Activated T-helper 9 cell treated with anti-CD3 and anti-CD28 coated beads, Interleukin-2, amount 50 U/mL, for 16 hours (primary cell): ENCODE measurements around the gene NUMA1.

Source experiments
- DNase-seq: peaks from one replicate; pipeline ENCODE4 v3.0.0-alpha.2; 2020; ENCODE audit warnings: low read depth

NUMA1 gene

DNA sequence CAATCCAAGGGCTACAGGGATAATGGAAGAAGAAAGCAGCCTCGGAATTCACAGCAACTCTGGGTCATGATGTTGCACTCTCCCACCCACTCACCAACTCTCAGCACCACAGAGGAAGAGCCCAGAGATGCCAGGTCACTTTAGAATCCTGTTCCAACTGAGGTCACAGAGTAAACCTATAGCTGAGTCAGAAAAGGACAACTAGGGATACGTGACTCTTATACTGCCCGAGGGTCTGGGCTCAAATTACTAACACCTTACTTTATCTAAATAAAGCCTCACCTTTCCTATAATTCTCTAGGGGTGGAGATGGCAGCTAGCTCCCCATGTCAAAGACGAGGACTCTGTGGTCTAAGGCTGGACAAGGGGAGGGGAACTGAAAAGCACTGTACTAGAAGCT is 57.0 kb downstream of the NUMA1 start:
- DNase-seq = no peak

DNA sequence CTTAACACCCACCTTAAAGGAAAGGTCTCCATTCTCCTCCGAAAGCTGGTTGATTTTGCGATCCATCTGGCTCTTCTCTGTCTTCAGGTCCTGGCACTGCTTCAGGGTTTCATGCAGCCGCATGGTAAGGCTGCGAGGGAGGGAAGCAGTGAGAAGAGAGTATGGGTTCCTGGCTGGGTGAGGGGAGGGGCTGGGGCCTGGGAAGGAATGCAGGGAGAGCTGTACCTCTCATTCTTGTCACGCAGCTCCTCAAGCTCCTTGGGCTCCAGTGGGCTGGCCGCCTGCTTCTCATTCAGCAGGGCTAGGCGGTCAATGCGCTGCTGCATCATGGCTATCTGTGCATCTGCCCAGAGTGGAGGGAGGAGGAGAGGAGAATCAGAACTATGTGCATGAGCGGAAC is 62.2 kb downstream of the NUMA1 start:
- no peak for DNase-seq

DNA sequence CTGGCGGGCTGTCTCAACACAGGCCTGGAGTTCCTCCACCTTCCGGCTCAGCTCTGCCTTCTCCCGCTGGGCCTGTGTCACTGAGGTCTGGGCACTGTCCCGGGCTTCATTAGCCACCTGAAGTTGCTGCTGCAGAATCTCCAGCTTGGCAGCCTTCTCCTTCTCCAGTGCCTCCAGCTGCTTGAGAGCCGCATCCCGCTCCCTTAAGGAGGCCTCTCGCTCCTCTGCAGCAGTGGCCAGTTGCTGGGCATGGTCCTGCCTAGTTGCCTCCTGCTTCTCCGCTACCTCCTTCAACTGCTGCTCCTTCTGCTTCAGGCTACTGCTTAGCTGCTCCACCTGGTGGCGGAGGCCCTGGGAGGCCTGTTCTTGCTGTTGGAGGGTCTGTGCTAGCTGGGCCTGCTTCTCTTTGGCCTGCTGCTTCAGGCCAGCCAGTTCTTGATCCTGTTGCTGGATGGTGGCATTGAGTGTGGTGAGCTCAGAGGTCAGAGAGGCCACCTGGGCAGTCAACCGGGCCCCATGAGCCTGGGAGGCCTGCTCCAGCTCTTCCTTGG is 64.8 kb downstream of the NUMA1 start:
- DNase-seq = no peak

DNA sequence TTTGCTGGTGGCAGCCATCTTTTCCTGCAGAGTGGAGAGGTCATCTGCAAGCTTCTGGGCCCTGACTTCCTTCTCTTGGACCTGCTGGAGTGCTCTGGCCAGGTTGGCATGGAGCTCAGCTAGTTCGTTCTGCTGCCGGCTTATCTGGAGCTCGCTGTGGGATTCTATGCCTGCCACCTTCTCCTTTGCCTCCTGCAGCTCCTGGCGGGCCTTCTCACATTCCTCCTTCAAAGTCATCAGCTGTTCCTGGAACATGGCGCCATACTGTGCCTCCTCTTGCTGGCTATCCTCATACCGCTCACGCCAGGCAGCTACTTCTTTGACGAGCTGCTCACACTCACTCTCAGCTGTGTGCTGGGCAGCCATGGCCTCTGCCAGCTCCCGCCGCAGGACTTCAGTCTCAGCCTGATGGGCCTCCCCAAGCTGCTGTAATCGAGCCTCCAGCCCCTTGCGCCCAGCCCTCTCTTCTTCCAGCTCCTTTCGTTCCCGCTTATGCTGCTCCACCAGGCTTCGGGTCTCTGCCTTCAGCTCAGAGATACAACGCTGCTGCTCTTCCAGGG is 65.5 kb downstream of the NUMA1 start:
- DNase-seq = no peak

DNA sequence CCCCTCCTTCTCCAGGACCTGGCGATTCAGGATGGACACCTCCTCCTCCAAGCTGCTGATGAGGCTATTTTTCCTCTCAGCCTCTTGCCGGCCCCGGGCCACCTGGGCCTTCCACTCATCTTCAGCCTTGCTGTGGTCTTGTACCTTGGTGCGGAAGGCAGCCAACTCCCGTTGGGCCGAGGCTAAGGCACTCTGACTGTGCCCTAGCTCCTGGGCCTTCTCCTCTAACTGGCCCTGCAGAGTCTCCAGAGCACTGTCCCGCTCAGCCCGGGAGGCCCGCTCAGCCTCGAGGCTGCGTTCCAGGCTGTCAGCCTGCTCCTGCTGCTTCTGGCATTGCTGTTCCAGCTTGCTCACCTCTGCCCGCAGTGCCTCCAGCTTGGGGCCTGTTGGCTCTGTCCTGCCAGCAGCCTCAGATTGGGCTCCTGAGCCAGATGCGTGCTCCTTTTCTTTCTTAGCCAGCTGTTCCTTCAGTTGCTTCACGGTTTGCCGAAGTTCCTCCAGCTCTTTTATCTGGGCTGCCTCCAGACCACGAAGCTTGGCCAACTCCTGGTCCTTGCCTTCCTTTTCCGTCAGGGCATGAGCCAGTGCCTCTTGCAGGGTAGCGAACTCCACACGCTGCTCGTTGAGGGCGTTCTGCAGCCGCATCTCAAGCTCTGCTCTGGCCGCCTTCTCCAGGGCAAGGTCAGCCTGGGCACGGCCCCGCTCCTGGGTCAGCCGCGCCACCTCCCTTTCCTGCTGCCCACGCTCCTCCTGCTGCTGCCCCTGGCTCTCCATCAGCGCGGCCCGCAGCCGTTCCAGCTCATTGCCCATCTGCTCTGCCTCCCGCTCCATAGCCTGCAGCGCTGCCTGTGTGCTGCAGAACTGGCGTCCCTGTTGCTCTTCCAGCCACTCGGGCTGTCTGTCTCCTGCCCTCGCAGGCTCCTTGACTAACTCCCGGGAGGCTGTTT is 66.3 kb downstream of the NUMA1 start:
- no peak for DNase-seq

DNA sequence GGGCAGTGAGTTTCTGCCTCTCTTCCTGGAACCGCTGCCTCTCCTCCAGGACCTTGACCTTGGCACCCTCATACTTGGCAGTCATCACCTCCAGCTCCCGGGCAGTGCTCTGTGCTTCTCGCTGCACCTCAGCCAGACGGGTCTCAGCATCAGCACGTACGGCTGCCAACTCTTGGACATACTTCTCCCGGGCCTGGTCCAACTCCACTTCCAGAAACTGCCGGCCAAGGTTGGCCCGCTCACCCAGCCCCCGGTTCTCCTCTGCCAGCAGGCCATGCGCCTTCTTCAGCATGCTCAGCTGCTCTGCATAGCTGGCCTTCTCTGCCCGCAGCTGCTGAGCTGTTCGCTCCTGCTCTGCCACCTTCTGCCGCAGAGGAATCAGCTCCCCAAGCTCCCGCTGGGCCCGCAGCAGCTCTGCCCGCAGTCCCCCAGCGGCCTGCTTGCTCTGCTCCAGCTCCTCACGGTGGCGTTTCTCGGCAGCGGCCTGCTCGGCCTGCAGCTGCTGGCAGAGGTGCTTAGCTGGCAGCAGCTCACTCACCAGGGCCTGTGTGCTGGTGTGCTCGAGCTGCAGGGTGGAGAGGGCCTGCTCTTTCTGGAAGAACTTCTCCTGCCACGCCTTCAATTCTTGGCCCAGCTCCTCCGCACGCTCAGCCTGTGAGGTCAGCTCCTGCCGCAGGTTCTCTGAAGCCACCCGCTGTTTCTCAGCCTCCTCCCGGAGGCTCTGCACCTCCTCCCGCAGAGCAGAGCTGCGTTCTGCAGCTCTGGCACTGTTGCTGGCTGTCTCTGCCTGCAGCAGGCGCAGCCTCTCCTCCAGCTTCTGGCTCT is 67.2 kb downstream of the NUMA1 start:
- no peak for DNase-seq

DNA sequence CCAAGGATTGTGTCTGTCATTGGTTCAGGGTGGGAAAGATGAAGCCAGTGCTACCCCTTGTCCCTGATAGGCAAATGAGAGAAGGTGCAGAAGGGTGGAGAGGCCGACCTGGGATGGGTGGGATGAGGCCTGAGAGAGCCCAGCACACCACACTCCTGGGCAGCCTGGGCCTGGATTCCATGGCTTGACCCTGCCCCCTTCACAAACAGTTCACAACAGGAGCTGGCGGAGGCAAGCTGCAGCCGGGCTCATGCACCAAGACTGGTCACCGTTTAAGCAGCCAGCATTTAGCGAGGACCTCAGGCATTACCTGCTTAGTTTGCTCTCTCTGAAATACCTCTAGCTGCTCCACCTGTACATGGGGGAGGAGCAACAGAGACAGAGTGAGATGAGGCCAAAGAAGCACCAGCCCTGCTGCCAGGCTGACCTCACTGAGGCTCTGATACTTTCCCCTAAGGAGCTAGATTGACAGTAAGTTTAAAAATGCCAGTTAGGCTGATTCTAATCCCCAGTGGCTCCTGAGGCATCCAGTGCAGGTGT is 68.2 kb downstream of the NUMA1 start:
- no peak for DNase-seq

DNA sequence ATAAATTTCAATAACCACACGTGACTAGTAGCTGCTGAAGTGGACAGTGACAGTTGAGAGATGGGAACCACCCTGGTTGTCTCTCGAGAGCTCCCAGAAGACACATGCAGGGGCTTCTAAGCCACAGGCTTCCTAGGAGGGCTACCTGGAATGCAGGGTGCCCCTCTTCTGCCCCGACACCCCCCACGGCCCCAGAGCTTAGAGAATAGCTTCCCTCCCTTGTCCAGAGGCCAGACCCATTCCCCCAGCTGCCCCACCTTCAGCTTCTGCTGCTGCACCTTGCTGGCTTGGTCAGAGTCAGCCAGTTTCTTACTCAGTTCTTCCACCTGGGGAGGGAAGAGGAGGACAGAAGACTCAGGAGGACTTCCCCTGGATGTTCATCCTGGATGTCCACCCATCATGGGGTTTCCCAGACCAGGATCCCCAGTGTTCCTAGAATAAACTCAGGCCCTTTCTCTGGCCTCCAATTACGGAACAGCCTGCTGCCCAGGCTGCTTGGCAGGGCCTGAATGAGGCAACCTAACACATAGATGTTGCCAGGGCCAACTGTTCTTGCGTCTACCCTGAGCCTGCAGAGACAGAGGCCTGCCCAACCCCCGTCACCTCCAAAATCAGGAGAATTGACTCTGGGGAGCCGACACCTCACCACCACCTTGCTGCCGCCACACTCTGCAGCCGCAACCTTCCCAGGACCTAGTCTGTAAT is 69.7 kb downstream of the NUMA1 start:
- no peak for DNase-seq

DNA sequence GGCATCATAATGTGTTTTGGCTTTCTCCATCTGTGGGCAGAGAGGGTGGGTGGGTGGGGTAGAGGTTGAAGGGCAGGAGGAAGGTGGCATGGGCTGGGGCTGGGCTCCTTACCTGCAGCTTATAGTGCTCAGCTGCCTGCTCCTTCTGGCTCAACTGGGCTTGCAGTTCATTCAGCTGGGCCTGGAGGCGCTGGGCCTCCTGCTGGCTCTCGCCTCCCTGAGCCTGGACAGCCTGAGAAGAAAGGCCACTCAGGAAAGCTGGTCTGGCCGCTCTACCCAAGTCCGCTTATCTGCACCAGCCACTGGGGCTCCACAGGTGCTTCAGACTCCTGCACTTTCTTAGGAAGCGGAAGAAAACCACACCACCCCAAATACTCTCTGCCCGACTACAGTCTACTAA is 71.2 kb downstream of the NUMA1 start:
- DNase-seq = no peak

DNA sequence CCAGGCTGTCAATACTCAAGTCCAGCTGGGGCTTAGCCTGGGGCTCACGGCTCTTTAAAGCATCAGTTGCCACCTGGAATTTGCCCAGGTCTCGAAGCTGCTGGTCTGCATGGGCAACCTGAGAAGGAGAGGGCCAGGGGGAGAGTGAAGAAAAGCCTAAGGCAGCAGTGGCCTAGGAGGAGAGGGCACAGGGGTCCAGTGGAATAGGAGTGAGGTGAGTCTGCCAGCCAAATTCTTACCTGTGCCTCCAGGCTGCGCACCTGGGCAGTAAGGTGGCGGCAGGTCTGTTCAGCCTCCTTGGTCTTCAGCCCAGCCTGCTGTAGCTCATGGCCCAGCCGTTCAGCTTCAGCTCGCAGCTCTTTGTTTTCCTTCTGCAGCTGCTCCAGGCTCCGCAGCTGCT is 71.6 kb downstream of the NUMA1 start:
- no peak for DNase-seq

DNA sequence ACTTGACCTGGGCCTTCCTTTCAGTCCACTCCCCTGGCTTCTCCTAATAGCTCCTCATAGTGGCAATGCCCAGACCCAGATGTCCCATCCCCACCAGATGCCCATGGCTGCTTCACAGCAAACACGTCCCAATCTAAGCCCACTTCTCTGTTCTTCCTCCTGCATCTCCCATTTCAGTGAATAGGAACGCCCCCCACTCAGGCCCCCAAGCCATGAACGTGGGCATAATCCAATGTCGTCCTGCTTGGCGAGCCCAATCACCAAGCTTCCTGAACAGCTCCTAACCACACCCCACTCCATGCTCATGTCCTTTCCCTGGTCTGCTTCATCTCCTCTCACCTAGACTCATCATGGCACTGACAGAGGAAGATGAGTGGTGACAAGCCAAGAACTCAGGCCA is 72.8 kb downstream of the NUMA1 start:
- no peak for DNase-seq

DNA sequence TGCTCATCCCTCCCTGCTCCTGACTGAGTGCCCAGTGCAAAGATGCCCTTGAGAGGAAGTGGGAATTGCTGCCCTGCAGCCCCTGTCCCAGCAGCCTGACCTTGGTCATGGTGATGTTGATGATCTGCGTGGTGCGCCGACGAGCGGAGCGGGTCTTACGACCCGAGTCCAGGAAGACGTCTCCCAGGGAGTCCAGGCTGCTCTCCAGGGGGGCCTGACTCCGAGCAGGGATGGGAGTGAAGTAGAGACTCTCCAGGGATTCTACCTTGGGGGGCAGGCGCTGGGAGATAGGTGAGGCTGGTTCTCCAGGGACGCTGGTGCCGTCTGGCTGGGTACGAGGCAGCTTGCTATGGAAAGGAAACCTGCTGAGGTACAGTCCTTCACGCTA is 73.3 kb downstream of the NUMA1 start:
- DNase-seq = no peak

DNA sequence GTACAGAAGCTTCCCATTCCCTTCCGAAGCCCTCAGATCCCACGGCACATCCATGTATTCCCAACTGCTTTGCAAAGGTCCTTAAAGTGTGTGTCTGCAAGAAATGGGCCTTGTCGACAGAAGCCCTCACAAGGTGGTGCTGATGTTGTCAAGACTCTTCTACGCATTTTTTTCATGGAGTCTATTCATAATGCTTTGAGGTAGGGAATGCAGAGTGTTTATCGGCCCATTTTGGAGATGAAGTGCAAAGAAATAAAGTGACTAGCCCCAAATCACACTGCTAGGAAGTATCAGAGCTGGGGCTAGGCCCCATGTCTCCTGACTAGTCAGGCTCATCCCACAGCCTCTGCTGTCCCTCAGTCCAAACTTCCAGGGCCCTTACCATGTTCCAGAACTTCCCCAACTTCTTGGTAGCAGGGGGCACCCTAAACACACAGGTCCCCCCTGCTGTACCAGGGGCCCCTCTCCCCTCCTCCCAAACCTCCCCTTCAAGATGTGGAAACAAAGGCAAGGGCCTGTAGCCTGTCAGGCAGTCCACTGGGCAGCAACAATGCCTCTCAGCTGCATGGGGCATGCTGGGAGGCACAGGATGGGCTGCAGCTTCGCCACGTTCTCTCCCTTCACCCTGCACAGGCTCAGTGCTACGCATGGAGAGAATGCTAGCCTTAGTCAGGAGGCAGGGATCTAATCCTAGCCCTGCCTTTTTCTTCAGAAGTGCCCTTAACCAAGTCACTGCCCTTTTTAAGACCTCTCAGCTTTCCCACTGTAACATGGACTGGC is 73.8 kb downstream of the NUMA1 start:
- no peak for DNase-seq

DNA sequence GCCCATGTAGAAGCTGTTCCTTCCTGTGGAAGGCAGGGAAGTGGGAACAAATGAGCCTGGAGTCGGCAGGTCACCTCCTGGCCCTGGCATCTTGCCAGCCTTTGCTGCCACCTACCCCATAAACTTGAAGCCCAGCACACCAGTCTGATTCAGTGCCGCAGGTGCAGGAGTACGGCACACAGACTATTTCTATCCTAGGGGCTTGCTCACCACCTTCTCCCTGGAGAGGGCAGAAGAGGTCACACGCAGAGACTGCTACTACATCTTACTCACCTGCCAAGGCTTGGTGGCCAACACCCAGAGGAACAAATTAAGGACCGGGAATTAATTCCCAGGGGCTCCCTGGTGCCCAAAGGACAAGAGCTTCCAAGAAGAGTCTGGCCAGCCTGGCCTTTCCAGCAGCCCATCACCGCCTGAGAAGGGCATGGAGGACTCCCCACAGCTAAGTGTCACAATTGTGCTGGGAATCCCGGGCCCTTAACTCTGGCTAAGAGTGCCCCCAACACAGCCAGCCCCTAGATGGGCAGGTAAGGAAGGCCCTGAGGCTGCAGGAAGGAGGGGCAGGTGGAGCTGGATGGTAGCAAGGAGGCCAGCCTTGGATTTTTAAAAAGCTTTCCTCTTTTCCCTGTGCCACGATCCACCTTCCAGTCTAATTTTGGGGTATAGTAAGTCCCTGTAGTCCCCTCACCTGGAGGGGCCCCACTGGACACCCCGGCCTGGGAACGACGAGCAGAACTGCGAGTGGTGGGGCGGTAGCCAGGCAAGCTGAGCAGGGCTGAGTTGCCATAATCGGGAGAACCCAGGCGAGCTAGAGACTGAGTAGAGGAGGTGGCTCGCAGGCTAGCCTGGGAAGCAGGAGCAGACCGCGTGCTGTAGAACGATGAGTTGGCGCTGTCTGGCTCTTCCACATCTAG is 74.7 kb downstream of the NUMA1 start:
- DNase-seq = no peak

DNA sequence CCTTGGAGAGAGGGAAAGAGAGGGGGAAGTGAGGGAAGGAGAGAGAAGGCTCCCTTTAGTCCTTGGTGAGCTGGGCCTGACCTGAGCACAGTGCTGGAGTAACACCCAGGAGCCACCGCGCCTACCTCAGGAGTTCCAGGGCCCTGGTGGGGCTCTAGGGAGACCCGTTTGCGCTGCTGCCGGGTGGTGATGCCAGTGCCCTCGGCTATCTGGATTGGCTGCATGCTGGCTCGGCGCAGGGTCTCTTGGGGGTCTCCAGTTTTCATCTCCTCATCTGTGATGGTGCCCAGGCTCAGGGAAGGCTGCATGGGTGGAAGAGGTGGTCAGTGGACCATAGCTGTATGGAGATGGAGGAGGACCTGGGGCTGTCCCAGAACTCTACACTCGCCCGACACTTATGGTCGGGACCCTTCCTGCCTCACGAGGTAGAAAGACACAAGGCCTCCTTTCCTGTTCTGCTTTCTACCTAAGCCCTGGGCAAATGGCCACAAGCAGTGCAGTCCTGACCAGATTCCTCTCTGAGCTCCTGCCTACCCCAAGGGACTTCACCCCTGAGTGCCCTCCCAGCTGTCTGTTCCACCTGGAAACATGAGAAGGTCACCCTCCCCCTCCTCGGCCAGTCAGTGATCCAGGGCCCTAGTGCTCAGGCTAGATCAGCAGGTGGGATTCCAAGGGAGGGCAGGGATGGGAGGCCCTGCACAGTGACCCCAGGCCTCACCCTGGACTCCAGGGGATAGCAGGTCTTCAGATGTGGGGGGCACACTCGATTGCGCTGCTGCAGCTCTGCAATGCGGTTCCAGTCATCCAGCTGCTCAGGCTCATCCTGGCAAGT is 75.6 kb downstream of the NUMA1 start:
- DNase-seq = no peak

DNA sequence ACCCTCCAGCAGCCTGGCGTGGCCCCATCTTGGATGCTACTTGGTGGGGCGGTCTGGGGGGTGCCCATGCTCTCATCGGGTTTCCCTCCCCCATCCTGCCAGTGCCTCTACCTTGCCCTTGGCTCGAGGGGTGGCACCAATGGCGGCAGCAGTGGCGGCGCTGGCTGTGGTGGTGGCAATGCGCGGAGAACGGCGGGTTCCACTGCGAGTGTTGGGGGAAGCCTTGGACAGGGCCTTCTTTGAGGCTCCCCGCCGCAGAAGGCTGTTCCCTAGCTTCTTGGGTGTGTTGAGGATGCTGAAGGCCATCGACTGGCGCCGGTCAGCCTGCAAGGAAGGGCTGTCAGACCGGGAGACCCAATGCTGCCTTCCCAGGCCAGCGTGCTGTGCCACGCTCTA is 76.6 kb downstream of the NUMA1 start:
- DNase-seq = no peak

DNA sequence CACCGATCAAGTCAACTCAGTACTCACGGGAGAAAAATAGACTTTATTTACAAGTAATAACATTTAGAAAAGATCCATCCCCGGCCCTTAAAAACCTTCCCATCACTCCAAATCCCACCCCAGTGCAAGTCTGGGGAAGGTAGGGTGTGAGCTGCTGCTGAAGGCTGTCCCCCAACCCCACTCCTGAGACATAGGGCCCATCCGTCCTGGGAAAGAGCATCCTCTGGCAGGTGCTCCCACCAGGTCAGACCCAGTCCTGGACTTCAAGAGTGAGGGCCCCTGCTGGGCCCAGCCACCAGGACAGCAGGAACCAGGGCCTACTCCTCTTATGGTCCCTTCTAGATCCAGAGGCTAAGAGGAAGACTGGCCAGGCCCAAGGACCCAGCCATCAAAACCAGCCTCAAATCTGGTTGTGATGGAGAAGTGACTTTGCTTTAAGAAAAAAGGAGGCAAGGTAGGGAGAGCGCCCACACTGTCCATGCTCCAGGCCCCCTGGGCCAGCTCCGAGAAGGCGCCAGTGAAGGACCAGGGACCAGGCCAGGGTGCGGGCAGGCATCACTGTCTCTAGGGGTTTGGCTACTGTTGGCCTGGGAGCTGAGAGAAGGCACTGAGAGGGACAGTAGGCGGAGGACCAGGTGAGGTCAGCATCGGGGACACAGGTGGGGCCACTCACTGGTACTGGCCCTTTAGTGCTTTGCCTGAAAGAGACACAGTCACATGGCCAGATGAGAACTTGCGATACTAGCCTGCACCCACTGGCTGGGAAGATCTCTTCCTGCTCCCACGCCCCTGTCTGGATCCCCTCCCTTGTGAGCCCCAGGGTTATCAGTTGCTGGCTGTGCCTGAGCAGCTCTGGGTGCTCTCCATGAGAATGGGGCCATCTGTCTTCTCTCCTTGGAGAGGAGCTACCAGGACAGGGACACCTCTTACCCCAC is 77.2 kb downstream of the NUMA1 start:
- no peak for DNase-seq
